GOT3 (cell line): ENCODE results near the gene XCR1.

Experiments used
- DNase-seq: peaks from one replicate; lab custom pipeline; 2025; ENCODE audit warnings: mixed read lengths; lab: John Stamatoyannopoulos, UW

The XCR1 gene

DNA sequence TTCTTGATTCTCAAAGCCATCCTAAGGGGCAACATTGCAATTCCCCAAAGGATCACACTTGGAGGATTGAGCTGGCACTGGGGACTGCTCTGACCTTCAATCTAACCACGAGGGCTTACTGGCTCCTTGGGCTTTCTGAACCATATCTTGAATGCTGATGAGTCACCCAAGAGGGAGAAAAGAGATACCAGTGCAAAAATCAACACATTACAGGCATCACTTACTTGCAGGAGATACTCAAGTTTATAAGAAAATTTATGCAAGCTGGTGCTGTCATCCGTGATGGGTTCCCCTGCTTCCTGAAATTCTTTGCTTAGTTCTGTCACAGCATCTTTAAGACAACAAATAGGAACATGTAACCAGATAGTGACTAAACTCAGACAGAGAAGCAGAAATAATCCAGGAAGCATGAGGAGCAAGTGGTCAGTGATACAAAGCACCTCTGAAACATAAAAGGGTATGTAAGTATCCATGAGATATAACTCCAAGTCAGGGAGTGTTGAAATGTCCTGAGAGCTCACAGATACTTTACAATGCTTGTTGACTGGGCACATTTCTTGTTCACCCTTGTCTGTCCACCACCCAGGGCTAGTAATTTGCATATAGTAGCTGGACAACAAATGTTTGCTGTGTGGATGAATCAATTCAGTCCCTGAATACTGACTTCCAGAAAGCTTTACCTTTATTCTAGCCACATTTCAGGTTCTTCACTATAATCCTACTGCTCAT is 45.8 kb downstream of the XCR1 start:
- DNase-seq: no peak

DNA sequence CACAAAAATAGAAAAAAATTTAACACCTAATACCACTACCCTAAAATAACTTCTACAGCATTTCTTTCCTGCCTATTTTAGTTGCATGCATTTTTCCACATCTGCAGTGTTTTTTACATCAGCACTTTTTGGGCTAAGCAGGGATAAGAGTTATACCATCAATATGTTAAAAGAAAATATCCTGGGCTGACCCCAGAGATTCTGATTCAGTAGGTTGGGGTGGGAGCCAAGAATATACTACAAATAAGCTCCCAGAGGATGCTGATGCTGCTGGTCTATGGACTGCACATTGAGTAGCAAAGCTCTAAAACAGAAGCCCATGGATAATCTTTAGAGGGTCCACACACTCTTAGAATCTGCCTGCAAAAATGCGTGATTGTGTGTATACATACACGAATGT is 46.5 kb downstream of the XCR1 start:
- DNase-seq: no peak

DNA sequence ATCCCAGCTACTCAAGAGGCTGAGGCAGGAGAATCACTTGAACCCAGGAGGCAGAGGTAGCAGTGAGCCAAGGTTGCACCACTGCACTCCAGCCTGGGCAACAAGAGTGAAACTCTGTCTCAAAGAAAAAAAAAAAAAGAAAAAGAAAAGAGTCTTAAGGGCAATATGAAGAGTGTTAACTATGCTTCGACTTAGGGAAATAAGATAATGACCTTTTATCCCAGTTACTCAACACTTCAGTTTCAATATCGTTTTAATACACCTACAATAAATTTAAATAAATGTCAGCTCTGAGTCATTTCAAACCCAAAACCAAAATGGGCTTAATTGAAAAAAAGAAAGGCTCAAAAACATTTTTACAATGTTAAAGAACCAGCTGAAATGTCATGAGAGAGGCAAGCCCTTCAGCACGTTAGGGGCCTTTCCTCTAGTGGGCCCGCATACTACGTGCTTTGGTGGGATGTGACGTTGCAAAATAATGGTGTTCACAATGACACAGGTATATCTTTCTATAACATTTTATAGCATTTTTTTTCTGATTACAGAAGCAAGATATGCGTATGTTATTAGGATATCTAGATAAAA is 47.0 kb downstream of the XCR1 start:
- DNase-seq: no peak

DNA sequence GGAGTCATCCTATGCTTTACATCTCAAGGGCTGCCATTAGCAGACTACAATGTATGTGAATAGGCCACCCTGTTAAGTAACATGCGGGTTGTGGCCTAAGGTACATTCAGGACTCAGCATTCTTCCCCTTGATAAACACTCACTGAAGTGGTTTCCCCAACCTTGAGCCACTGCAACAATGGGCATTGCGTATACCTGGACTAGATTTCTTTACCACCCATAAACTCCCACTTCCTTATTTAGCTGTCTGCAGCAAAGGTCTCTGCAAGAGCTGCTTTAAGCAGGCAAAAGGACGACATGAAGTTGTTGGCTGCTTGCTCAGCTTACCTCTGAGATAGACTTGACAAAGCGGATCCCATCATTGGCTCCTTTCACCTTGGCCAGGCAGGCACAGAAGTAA is 47.9 kb downstream of the XCR1 start:
- DNase-seq: no peak

DNA sequence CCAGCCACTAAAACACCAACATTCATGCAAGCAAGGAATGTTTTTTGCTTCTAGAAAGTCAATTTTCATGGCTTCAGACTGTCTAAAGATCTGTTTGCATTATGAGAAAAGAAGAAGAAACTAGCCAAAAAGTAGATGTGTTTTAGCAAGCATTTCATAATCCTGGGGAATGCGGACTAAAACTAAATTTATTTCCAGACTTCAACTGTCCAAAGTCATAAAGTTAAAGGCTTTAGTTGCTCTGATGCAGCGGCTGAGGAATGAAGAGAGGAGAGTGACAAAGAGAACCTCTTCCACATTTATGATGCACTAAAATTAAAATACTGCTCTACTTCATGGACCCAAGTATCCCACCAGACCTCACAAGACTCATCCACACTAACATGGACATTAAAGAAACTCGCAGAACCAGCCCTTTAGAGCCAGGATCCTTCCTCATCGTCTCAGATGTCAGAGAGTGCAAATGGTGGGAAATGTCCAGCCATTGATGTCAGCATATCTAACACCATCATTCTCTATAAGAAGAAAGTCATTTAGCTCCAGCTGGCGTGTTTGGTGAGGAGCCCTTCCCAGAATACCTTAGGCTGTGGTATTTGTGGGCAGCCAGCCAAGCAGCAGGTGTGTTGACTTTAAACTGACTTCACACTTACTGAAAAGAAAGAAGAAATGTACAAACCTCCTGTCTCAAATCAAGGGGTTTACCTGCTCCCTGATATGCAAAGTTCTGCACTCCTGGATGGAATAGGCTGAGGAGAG is 49.1 kb downstream of the XCR1 start:
- no peak for DNase-seq

DNA sequence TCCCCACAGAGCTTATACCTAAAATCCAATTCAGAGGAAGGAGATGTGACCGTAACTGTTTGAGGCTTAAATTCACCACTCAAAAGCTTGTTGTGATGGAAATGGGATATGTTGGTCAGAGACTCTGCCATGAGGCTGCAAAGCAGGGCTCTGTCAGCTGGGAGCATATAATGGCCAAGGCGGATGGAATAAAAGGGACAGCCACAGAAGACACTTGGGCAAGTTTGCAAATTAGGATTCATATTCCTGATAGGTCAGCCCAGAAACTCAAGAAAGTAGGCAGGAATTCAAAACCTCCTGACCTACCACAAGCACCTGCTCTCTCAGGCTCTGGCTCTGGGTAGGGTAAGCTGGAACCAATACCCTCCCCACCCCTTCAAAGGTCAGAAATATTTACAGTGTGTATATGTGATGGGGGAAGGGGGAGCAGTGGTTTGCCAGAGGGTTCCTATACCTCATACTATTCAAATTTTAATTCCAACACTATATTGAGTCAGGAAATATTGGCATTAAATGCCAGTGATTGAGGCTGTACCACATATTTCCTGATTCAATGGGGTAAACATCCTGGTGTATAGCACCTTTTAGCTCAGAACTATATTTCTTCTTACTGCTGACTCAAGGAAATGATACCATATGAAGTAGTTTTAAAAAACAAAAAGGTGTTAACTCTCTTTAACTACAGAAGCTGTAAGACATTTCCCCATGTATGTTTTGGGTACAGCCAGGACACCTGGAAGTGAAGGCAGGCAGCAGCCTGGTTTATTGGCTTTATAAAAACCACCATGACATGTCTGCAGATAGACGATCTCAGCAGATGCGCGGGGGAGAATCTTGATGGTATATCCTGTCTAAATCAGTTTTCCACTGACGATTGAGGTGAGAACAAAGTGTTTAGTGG is 50.8 kb downstream of the XCR1 start:
- no peak for DNase-seq

DNA sequence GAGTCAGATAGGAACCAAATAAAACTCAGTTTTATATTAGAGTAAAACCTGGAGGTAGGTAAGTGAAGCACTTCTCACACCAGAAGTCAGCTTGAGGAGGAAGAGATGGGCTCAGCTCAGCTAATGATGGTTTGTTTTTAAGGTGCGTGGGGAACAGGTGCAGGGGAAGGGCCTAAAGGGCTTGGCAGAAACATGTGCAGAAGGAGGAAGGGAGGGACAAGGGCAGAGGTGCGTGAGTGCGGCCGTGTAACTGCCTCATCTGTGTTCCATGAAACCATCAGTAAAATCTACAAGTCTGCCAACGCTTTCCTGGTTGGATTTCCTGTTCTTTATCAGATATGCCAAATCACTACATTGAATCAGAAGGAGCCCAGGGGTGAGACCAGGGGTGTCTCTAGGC is 51.6 kb downstream of the XCR1 start:
- DNase-seq: no peak

DNA sequence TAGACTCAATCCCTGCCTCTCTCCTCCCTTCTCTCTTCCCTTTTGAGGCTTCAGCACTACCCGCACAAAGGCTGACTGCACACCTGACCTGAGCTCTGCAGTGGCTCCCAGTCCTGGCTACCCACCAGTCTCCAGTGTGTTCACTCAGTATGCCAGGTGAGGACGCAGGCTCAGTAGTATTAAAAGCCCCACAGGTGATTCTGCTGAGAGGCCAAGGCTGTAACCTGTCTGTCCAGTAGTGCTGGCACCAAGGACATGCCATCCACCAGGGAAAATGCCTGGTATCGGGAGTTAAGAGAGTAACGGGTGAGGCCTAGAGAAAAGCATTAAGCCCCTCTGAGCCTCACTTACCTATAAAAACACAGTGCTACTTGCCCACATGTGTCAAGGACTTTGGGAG is 52.6 kb downstream of the XCR1 start:
- no peak for DNase-seq

DNA sequence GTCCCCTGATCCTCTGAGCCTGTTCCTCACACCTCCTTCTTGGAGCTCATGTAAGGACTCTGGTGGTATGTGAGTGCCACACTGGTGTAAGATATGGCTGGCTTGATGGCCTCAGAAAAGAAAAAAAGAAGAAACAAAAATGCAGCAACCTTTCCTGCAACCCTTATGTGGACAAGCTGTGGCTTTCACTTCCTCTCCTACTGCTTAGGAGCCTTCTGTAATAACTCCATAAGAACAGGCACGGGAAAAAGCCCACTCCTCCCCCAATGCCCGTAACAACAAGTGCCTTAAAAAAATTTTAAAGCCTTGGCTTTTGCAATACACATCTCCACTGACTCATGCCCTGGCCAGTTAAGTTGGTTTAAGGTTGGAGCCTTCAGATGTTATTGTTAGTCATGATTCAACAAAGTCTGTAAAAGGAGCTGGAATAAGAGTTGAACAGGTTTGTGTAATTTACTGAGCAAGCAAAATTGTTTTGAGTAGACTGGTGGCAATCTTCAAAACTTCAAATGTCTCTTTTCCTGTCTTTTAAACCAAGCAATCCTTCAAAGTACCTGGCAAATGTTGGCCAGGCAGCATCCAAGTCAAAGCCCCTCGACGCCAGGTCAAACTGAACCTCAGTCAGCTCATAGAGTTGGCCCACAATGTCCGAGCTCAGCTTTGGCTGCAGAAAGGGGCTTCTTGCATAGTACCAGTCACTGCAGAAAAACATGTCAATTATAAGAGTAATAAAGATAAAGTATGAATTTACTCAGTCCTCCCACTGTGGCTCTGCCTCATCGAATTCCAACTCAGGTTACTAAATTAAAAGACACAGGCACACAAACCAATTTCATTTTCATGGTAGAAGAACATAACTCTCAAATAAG is 54.5 kb downstream of the XCR1 start:
- no peak for DNase-seq

DNA sequence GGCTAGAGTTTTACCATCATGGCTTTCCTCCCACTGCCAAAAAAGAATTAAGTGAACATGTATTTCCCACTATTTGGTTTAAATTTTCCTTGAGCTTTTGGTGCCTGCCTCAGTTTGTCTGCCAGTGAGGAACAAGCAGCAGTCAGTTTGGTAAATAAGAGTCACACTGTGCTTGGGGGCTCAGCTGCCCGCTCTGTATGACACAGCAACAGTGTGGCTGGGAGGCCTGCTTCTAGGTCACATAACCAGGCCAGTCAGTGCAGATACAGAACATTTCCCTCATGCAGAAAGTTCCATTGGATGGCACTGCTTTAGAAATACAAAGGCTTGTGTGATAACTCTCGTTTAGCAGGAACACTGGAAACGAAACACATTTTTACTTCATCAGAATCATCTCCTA is 57.3 kb downstream of the XCR1 start:
- no peak for DNase-seq

DNA sequence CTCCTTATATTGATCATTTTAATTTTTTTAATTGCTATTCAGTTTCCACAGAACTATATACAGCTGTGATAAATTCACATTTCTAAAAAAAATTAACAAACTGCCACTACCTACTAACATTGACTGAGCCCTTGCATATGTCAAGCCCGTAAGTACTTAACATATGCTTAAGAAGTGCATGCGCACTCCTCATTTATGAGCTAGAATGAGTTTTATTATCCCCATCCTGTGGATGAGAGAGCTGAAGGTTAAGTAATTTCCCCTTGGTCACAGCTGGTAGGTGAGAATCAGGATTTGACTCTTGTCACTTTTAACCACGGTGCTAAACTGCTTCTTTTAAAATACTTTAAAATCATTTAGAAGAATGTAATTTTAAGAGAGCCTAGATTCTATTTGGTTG is 58.2 kb downstream of the XCR1 start:
- no peak for DNase-seq

DNA sequence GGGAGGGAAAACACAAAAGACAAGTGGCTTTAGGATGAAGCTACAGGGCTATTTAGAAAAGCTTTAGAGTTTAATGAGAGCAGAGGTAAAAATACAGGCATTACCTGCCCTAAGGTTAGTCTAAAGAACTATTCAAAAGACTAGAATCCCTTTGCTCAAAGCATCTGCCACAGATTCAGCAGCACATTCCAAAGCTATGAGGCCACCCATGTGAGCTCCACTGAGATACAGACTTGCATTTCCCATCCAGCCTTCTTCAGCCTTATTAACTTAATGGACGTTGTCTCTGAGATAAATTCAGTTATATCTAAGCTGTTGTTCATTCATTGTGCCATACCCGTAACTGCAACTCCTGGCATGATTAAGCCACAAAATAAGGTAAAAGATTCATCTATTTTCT is 58.6 kb downstream of the XCR1 start:
- DNase-seq: no peak

DNA sequence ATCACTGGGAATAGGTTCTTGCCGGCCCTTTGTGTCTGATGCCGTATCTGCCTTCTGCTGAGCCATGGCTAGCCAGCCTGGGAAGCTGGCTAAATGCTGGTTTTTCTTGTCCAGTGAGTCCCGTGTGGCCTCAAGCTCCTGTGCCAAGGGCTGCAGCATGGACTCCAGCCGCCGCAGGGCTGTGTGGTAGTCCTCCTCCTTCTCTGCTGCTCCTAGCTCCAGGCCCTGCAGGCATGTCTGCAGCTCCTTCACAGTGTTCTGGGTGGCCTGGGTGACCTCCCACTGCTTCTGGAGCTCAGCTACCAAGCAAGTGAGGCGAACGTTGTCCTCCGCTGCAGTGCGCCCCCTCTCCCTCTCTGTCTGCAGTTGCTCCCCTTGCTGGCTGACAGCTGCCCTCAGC is 59.1 kb downstream of the XCR1 start:
- DNase-seq: no peak

DNA sequence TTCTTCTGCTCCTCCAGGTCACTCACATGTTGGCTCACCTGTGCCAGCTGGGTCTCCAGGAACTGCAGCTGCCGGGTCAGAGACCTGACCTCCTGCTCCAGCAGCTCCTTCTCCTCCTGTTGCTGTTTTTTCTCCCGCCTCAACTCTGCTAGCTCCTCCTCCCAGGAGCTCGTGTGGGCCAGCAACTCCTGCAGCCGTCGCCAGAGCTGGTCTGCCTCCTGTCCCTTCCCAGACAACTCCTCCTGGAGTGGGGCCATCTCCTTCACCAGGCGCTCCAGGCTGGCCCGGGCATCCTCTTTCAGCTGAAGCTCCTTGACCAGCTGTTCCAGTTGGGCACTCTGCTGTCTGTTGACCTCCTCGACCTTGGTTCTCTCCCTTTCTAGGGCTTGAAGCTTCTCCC is 59.6 kb downstream of the XCR1 start:
- DNase-seq: no peak
